ENCODE results near the gene GPC6.

GPC6 gene

DNA sequence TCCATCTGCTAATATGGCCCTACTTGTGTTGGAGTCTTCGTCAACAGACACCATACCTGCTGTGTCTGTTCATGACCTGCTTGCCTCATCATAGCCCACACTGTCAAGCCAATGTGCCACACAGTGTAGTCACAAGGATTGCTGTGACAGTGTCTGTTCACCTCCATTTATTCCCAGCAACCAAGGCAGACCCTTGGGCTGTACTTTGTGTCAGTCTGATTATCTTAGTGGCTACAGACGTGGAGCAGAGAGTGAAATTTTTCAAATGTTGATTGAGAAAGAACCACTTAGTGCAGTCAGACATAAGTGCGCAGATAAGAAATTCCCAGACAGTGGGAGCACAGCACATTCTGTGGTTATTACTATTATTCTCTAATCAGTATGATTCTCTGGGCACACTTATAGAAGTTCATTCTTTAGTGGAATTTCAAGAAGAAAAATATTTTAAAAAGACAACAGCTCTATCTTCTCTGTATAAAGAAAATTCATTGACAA lies 184.6 kb downstream of the GPC6 start:
- TF ChIP-seq, protein P1, sequence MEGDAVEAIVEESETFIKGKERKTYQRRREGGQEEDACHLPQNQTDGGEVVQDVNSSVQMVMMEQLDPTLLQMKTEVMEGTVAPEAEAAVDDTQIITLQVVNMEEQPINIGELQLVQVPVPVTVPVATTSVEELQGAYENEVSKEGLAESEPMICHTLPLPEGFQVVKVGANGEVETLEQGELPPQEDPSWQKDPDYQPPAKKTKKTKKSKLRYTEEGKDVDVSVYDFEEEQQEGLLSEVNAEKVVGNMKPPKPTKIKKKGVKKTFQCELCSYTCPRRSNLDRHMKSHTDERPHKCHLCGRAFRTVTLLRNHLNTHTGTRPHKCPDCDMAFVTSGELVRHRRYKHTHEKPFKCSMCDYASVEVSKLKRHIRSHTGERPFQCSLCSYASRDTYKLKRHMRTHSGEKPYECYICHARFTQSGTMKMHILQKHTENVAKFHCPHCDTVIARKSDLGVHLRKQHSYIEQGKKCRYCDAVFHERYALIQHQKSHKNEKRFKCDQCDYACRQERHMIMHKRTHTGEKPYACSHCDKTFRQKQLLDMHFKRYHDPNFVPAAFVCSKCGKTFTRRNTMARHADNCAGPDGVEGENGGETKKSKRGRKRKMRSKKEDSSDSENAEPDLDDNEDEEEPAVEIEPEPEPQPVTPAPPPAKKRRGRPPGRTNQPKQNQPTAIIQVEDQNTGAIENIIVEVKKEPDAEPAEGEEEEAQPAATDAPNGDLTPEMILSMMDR (IDR thresholded peaks at IDR 0.05; ENCODE audit: low read depth, low read length) = no peak
- no peak for DNase-seq (ENCODE audit: extremely low read depth, low read depth)

DNA sequence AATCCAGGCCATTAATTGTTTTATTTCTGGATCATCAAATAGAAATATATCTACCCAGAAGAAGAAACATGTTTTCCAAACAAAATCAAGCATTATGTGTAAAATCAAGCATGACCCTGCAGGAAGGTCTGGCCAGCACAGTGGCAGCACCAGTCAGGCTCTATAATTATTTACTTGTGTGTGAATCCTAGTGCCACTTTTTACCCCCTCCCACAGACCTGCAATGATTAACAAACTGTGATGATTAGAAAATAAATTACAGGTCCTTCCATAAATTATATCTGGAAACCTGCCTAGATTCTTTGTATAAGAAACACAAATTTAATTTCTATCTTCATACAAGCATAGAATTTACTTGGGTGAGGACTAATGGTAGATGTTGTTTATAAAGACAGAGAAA lies 186.1 kb downstream of the GPC6 start:
- TF ChIP-seq, protein P1 (IDR thresholded peaks at IDR 0.05; ENCODE audit: low read depth, low read length) = no peak
- no peak for DNase-seq (ENCODE audit: extremely low read depth, low read depth)

DNA sequence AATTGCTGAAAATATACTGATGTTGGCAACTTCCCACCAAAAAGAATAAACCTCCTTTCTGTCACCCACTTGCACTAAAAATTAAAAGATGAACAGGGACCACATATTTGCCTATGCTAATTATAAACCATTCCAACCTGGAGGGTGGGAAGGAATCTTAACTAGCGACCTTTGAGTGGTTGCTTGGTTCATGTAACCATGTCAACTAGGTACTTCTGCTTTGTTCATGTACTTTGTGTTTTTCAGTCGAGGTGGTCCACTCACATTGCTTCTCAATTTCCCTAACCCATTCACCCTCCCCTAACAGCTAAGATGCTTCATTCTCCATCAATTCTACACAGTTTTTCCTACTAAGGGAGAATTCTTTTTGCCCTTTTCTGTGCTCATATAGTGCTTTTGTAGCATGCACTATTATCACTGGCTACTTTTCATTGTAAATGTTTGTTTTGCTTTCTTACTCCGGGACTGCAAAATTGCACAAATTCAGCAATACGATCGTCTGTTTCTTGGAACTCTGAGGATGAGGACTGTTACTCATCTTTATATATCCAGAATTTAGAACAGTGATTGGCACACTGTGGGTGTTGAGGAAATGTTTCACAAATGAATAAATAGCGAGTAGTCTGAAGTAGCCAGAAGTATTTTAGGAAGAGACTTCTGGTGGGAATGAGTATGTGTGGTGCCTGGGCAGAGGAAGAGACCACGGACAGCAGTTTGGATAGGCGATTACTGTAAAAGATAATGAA lies 187.5 kb downstream of the GPC6 start:
- no peak for DNase-seq (ENCODE audit: extremely low read depth, low read depth)

DNA sequence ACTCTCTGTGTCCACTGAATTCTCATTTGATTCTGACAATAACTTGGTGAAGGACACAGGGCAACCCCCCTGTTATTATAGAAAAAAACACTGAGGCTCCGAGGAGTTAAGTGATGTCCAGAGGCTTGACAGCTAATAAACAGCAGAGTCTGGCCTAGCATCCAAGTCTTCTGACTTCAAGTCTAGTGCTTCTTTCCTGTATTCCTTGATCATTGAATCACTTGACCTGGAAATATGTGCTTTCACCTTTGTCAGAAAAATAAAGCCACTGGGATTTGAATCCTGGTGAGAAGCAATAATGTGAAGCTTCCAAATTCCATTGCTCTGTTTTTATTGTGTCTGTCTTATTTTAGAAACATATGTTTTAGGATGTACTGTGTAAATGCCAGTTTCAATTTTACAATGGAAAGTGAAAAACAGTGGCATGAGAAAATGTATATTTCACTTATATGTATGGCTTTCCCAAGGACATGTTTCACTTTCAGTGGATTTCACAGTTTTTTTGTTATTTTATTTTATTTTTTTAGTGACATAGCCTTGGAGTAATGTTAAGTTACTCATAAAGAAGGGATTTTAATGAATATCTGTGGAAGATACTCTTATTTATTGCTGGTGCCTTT lies 190.2 kb downstream of the GPC6 start:
- TF ChIP-seq, protein P1 (IDR thresholded peaks at IDR 0.05; ENCODE audit: low read depth, low read length) = no peak
- DNase-seq (ENCODE audit: extremely low read depth, low read depth) = no peak

More for the DNA sequence above, 187.5 kb downstream of the GPC6 start:
- TF ChIP-seq, protein P1 (IDR thresholded peaks at IDR 0.05; ENCODE audit: low read depth, low read length) = no peak

DNA sequence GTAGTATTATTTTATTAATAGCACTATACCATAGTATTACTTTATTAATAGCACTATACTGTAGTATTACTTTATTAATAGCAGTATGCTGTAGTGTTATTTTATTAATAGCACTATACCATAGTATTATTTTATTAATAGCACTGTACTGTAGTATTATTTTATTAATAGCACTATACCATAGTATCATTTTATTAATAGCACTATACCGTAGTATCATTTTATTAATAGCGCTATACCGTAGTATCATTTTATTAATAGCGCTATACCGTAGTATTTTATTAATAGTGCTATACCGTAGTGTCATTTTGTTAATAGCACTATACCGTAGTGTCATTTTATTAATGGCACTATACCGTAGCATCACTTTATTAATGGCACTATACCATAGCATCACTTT lies 191.8 kb downstream of the GPC6 start:
- no peak for DNase-seq (ENCODE audit: extremely low read depth, low read depth)

DNA sequence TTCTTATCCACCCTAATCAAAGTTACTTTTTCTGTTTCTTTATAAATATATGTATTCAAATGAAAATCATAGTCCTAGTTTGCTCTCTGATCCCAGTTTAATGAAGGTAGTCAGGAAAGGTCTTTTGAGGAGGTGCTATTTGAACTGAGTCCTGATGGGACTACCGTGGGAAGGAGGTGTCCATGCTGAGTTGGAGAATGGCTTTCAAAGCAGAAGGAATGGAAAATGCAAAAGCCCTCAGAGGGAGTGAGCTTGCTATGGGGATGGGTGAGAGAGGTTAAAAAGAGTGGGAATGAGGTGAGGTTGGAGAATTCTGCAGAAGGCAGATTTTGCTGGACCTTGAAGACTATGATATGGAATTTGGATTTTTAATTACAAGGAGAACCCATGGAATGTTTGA lies 193.6 kb downstream of the GPC6 start:
- TF ChIP-seq, protein P1 (IDR thresholded peaks at IDR 0.05; ENCODE audit: low read depth, low read length) = no peak
- no peak for DNase-seq (ENCODE audit: extremely low read depth, low read depth)

More for the DNA sequence above, 191.8 kb downstream of the GPC6 start:
- TF ChIP-seq, protein P1 (IDR thresholded peaks at IDR 0.05; ENCODE audit: low read depth, low read length) = no peak

DNA sequence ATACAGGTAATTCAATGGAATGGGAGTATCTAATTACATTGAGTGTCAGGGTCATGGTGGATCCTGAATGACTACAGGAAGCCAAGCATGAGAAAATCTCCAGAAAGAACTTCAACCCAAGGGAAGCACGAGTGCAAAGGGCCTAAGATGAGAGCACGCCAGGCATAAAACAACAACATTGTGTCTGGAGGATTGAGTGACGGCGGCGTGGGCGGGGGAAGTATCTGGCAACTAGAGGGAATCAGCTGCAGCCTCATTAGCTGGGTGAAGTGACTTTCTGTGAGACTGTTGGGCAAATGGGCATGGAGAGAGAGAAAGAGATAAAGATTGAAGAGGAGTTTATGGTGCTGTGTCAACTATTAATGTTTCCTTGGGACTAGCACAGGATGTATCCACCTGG lies 194.3 kb downstream of the GPC6 start:
- DNase-seq (ENCODE audit: extremely low read depth, low read depth) = no peak
- TF ChIP-seq, protein P1 (IDR thresholded peaks at IDR 0.05; ENCODE audit: low read depth, low read length) = no peak

Measured in AG09319 (cell line).